SW 1271 (cell line): ENCODE data around the gene SLC17A9.

Source experiments
- DNase-seq, 2 experiments: peaks; one replicate each; lab custom pipeline; 2025; lab: John Stamatoyannopoulos, UW

The SLC17A9 gene

DNA sequence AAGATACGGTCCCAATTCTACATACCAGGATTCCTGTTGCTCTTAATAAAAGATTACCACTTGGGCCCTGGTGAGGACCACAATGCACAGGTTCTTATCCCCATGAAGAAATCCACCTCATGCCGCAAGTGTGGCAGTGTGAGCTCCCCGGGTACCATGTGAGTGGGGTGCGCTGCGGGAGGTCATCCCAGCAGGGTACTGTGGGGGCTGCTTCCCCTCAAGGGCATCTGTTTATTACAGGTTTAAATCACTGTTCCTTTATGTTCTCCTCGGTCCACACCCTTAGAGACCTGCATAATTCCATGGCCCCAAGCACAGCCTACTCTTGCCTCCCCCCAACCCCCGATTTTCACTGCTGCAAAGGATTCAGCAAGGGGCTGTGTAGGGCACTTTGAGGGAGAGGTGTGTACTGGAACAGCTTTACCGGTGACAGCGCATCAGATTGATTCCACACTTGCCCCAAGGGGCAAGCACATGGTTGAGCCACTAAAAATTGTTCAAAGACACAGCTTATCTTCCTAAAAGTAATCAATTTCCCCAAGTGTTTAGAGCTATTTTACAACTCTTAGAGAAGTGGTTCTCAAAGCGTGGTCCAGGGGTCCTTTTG is 32.4 kb upstream of the SLC17A9 start:
- no peak for DNase-seq

DNA sequence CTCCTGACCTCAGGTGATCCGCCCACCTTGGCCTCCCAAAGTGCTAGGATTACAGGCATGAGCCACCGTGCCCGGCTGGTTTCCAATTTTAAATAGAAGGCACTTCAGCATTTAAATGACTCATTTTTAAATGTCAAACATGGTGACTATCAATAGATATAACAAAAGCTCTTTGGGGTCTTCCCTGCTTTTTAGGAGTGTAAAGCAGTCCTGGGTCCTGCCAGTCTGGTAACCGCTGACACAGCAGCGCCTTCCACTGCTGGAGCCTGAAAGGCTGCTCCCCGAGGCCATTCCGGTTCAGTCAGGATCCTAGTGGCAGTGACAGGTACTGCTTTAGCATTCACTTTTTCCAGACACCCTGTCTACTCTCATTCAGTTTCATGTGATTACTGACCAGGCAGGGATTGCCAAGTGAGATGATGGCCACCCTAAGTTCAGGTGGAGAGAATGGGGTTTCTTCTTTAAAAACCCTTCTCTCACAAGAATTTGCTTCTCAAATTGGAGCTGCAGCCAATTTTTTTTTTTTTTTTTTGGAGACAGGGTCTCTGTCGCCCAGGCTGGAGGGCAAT is 31.3 kb upstream of the SLC17A9 start:
- DNase-seq, result peak; percentile 67 to 84

DNA sequence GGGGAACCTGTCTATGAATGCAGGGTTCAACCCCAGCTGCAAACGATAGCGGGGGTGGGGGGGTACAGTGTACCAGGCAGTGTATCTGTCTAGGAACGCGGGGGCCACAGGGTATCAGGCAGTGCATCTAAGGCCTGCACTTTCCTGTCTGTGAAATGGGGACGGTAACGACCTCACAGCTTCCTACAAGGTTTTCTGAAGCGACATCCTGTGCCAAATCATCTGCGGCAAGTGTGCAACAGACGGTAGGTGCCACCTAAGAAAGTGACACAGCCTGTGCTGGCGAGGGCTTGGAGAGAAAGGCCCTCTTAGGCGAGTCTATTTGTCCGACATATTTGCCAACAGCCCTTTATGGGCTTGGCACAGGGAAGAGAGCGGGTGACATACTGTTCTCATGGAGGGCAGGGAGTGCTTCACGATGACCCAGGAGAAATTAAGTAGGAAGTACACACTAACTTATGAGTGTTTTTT is 30.0 kb upstream of the SLC17A9 start:
- no peak for DNase-seq

DNA sequence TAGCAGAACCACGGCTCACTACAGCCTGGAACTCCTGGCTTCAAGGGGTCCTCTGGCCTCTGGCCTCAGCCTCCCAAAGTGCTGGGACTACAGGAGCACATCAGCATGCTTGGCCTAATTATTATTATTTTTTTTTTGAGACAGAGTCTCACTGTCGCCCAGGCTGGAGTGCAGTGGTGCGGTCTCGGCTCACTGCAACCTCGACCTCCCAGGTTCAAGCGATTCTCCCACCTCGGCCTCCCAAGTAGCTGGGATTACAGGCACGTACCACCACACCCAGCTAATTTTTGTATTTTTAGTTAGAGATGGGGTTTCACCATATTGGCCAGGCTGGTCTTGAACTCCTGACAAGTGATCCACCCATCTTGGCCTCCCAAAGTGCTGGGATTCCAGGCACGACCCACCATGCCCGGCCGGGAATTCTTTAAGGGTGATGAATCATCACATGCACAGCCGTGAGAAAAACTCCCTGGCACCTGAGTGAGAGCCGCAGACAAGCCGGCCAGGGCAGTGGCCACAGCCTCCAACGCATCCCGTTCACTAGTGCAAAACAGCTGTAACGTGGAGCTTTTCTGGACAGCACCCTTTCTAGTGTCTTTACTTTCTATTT is 29.3 kb upstream of the SLC17A9 start:
- peak; percentile 83 to 84 for DNase-seq

DNA sequence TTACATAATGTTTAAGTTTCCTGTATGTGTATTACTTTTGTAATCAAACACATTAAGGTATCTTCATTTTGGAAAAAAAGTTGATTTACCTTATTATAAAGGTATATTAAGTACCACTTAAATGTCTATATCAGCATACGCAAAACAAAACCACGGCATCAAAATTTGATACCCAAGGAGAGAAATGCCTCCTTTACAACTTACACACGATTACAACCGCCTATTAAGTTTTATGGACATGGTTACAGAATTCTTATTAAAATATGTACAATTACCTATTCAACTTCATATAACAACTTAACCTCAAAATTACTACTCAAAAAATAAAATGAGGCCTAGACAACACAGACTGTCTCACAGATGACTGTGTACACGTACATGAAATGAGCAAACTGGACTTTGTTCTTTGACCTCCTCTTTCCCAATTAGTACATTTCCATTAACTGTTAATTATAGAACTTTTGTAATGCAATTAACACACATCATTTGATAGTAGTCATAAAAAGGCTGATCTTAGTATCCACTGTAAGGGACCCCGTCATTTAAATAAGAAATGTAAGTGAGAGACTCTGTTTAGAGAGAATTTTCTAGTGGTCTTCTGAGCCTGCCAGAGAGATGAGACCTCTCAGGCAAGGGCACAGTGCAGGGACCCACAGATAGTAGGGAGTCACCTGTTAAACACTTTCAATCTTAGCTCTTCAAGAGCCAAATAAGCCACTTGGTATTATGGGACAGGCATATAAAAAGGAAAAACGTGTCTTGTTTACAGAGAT is 28.7 kb upstream of the SLC17A9 start:
- no peak for DNase-seq

DNA sequence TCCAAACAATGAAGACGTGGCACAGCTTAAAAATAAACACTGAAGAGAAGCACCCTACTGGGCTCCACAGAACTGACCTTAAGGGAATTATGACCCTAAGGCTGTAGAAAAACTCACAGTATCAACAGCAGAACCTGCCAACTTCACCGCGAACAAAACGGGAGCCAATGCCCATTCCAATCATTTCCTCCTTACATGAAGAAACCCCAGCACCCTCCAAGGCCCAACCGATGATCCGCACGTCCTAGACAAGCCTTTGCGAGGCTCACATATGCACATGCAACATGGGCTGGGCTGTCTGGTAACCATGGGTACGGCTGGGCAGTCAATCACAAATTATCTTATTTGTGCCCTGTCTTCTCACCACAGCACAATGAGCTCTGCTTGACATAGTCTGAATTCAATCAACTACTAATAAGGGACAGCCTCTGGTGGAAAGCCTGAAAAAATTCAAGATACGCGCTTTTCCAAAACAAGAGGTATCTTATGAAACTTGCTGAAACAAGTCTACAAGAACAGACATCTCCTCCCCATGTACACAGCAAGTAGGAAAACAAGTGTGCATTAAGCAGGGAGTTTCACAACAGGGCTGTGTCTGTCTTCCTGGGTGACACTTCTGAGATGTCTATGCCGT is 27.9 kb upstream of the SLC17A9 start:
- DNase-seq, result peak in 1 of 2 experiments; percentile 70

DNA sequence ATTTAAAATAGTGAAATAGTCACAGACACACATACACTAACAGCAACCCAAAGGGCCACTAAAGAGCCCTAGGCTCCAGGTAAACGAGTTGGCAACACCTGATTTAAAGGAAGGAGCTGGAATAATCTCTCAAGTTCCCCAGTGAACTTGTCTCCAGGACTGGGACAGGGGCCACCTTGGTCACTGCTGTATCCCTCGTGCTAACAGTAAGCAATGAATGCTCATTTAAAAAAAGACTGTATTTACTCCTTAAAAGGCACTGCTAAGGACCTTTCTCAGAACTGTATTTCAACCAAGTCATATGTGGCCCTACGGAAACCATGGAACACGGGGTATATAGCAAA is 27.5 kb upstream of the SLC17A9 start:
- DNase-seq, result no peak

DNA sequence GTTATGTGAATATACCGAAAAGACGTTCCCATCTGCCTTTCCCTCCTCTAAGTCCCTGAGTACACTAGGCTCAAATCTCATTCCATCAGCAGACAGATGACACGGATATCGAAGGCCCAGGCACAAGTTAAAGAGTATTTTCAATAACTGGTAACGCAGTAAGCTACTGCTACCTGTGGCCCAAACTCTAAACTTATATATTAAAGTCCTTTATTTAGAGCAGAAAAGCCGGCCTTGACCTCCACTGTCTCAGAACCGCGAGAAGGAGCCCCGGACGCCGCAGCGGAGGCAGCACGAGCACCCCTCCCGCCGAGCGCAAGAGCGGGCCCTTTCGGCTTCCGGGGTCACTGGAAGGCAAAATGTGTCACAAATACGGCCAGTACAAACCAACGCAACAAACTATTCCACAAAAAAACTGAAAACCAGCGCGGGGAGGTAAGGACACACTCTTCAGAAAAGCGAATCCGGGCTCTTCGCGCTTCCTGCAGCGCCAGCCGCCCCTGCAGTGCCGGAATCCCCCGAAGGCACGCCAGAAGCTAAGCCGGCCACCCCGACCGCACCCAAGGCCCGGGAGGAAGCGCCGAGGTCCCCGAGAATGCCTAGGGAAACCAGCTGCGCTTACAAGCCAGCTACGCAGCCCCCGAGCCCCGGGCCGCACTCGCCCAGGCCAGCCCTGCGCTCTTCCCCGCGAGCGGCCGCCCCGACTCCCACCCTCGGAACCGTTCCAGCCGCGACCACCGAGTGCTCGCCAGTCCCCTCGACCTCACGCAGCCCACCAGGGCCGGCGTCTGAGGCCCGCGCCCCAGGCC is 26.9 kb upstream of the SLC17A9 start:
- DNase-seq, result peak in 1 of 2 experiments; percentile 73

DNA sequence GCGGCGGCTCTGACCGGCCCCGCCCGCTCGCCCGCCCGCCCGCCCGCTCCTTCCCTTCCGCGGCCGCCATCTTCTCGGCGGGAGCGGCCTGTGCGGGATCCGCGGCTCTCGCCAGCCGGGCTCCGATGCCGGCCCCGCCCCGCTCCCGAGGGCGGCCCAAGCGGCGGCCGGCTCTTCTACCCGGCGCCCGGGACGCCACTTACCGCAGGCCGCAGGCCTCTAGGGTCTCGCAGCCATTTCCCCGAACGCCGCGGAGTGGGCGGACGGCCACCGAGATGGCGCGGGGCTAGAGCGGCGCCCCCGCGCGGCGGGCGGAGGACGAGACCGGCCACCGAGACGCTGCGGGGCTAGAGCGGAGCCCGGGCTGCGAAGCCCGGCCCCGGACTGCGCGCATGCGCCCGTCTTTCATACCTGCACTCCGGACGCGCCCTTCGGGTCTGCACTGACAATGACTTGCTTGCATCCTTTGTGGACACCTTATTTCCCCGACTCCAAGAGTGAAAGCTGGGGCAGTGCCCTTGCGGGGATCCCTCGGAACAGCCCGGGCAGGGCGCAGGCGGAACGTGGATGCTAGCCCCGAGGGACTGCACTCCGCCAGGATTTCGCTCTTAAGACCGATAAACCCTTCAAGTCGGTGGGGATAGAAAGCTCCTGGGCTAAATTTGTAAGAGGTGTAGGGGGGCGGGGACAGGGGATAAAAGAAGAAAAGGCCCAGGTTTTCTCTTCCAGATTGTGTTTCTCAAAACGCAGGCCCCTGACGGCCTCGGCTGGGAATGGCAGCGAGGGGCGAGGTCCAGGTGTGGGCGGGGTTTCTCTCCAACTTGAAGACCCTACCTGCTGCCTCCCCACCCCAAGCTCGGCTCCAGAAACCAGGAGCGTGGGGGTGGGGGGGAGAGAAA is 26.0 kb upstream of the SLC17A9 start, which contains the start of gene DIDO1:
Gene DIDO1, minus strand, starts transcription at position 277 of the 899 bp plus-strand sequence.
- peak; percentile 73 to 89 for DNase-seq

DNA sequence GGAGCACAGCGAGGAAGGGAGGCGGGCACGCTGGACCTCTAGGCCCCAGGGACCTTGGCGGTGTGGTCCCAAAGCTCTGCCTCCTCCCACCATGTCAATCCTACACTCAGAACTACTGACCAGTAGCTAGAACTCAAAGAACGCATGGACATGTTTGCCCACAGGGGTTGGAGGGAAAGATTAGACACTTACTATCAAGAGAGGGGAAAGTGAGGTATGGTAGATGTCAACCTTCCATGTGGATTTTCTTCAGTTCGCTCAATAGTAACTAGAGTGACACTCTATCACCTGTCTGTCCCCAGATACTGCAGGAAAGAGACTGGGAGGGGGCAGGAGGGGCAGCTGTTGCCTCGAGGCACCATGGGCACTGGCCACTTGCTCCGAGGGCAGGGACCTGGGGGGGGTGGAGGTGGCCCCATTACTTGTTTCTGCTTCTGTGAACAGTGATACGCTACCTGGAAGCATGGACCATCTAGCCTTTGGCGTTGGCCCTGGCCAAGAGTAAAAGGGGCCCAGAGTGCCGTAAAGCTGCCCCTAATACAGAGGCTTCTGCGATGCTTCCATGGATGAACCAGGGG is 25.3 kb upstream of the SLC17A9 start:
- DNase-seq, result no peak

DNA sequence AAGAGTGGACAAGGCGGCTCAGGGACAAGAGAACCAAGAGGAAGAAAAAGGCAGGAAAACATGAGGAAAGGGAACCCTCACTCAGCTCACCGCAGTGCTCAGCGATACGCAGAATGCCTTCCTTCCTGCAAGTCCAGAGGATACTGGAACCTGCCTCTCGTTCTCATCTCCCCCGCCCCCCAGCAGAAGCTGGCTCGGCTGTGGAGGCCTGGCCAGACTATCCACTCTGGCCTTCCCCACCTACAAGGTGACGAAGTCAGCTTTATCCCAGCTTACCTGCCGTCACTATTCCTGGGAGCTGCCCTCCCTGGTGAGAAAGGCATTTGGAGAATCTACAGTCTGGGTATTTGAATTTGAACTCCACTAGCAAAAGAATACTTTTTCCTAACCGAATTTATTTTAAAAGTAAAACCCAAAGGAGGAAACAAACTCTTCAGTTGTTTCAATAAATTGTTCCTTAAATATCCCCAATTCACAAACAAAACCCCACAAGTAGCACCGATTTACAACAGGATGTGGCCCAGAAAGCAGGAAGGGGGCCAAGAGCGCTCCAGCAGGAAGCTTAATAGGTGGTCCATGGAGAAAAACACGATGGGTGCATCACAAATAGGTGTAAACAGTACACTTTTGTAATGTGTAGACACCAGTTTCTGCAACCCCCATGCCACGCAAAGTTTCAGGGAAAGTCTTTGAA is 24.1 kb upstream of the SLC17A9 start:
- no peak for DNase-seq

DNA sequence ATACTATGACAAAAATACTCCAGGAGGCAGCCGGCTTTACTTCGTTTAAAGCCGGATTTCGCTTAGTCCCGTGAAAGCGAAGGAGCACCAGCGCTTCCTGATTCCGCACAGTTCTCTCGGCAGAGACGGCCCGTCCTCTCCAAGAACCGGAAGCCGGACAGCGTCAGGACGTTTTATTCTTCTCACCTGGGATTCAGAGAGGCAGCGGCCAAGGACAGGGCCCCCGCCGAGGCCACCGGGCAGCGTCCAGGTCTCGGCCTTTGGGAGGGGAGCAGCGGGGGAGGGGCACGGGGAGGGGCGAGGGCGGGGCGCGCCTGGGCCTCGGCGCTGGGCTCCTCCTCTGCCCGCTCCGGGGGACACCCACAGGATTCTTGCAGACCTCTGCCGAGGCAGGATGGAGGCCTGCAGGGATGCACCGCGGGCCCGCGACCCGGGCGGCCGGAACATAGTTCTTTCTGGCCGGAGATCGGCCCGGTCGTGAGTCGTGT is 23.4 kb upstream of the SLC17A9 start:
- DNase-seq, result peak in 1 of 2 experiments; percentile 31

DNA sequence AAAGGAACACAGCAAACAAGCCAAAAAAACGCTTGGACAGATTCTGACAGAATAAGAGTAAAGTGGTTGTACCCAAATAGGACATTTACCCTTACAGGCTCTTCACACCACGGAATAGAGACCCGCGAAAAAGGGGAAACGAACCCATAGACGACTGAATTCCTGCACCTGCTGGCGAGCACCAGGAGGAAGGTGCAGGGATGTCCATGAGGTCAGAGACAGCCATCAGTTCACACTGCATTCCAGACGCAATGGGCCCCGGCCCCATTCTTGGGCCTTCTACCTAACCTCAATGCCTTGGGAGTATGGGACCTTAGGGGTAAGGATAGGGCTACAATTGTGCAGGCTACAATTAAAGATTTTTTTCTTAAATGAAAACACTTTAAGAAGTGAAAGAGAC is 21.0 kb upstream of the SLC17A9 start:
- DNase-seq, result no peak

DNA sequence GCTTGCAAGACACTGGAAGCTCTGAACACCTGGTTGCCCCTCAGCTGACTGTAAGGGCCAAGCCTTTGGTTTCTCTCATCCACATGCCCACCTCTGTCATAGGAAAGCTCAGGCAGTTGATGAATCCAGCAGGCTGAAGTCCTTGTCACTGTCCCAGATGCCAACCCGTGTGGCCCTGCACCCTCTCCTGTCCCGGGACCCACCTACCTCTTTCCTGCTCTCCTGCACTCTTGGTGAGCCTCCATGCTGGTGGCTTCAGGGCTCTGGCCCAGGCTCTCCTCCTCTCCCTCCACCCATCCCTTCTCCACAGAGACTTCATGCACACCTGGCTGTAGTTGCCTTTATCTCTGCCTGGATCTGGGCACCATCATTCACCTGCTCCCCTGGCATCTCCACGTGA is 18.5 kb upstream of the SLC17A9 start:
- no peak for DNase-seq

DNA sequence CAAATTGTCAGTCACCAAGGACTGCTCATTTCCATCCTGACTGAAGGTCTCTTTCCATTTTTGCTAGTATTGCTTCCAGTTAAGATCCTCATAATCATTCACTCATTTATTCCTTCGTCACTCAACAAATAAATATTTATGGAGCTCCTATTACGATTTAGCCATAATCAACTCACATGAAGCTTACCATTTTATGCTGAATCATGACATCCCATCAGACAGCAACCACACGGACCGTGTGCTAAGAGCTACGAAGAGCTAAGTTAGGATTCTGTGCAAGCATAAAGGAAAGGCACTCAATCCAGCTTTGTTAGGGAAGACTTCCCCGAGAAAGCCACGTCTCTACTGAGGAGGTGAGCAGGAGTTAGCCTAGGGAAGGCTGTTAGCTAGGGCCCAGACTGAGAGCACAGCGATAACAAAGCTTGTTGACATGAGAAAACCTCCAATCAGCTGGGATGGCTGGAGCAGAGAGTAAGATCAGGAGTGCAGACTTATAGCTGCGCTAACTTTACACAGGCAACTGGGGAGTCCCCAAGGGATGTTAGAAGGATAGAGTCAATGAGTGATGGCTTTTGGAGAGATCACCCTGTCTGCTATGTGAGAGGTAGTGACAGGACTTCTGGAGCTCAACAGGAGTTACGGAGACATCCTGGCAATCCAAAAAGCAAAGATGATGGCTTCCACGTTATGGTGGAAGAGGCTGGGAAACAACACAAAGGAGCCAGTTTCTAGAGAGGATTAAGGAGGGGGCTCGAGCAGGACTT is 17.1 kb upstream of the SLC17A9 start:
- no peak for DNase-seq

DNA sequence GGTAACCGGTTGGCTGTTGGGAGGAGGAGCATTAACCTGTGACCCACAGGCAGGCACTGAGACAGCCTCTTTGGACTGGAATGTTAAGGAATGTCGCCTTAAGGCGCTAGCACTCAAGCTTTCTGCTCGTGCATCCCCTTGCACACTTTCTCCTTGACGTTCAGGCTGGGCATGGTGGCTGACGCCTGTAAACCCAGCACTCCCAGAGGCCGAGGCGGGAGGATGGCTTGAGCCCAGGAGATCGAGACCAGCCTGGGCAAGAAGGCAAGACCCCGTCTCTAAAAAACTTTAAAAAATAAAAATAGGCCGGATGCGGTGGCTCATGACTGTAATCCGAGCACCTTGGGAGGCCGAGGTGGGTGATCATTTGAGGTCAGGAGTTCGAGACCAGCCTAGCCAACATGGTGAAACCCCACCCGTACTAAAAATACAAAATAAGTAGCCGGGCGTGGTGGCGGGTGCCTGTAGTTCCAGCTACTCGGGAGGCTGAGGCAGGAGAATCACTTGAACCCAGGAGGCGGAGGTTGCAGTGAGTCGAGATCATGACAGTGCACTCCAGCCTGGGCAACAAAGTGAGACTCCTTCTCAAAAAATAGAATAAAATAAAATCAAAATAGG is 16.4 kb upstream of the SLC17A9 start:
- no peak for DNase-seq

DNA sequence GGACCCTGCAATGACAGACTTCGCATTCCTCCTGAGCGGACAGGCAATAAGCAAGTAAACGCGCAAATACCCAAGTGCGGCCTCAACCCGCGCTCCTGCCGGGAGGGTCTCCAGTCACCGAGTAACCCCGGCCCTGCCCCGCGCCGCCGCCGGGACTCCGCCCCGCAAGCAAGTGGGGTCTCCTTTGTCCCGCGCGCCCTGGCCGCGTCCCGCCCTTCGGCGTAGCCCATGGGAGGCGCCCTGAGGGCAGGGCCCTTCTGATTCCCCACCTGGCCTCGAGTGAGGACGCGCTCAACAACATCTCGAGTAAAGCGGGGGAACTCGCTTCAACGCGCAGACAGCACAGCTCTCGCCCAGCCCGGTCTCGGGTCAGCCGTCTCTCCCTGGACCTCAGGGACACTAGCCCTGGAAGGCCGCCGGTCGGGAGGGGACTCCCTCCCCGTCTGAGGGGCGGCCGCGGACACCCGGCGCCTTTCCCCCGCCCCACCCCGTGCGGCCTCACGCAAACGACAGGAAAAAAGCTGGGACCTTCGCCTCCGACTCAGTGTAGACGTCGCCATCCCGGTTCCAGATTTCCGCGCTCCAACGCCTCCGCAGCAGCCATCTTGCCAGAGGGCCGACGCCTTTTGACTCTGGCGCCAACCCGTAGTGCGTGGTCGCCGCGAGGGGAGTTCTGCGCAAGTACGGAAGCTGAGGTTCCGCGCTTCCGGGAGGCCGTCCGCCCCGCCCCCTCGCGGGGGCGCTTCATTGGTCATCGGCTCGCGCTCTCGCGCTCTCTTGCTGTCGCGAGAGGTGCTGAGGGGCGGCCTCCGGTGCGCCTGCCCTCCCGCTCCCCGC is 15.0 kb upstream of the SLC17A9 start:
- DNase-seq, result peak; percentile 85 to 96
